ENCODE measurements around the gene CDK14. TPM values are rescaled to one million over a fixed set of nuclear protein-coding genes. Genes with fewer than 3 reads are reported as not detected.

The CDK14 gene
- polyA plus RNA-seq, 1 donor from 2014 or later: 25.1 TPM

GRCh38 chr7:90618876-90619275 is 22.8 kb downstream of the CDK14 start:
- no peak overlapping the region for H3K9ac ChIP-seq (ENCODE audit: low read length)
- H3K4me2 ChIP-seq (ENCODE audit: low read length): no peak overlapping the region
- no peaks in the 10 kb centered on the region for H3K9me2 ChIP-seq (ENCODE audit: insufficient read depth, low read length)
- H3K4me3 ChIP-seq (ENCODE audit: low read length): no peak overlapping the region
- H3K79me2 ChIP-seq (replicated peaks; ENCODE audit: insufficient read depth, low read length): peaks cover 6% of the 10 kb centered on the region
- no peaks in the 10 kb centered on the region for H3F3A ChIP-seq (ENCODE audit: insufficient read depth, low read length, poor library complexity, severe bottlenecking)
- H3K9me3 ChIP-seq (ENCODE audit: low read length): no peaks in the 10 kb centered on the region
- H3K27me3 ChIP-seq (ENCODE audit: insufficient read depth, low read depth, low read length): no peaks in the 10 kb centered on the region
- no peak overlapping the region for H3K27ac ChIP-seq (ENCODE audit: low read length)
- H4K20me1 ChIP-seq (ENCODE audit: insufficient read depth): no peaks in the 10 kb centered on the region
- H2AFZ ChIP-seq (ENCODE audit: low read depth, low read length): no peak overlapping the region
- H3K36me3 ChIP-seq (ENCODE audit: insufficient read depth, low read length): no peaks in the 10 kb centered on the region
- TF ChIP-seq TAF1 (IDR thresholded peaks at IDR 0.05; ENCODE audit: low read depth) (no peak), RAD21 (conservative IDR thresholded peaks at IDR 0.05) (no peak)

GRCh38 chr7:90621125-90621746 is 25.1 kb downstream of the CDK14 start:
- Histone ChIP-seq H4K20me1 (ENCODE audit: insufficient read depth) (no peaks in the 10 kb centered on the region), H3K4me2 (ENCODE audit: low read length) (no peak overlapping the region), H3K9me2 (ENCODE audit: insufficient read depth, low read length) (no peaks in the 10 kb centered on the region), H3K27ac (ENCODE audit: low read length) (no peak overlapping the region), H3F3A (ENCODE audit: insufficient read depth, low read length, poor library complexity, severe bottlenecking) (no peaks in the 10 kb centered on the region), H3K9ac (ENCODE audit: low read length) (no peak overlapping the region), H3K9me3 (ENCODE audit: low read length) (no peaks in the 10 kb centered on the region), H3K27me3 (ENCODE audit: insufficient read depth, low read depth, low read length) (no peaks in the 10 kb centered on the region), H3K4me3 (ENCODE audit: low read length) (no peak overlapping the region), H3K79me2 (replicated peaks; ENCODE audit: insufficient read depth, low read length) (no peaks in the 10 kb centered on the region), H3K36me3 (ENCODE audit: insufficient read depth, low read length) (no peaks in the 10 kb centered on the region), H2AFZ (ENCODE audit: low read depth, low read length) (no peak overlapping the region)
- TF ChIP-seq MXI1 (conservative IDR thresholded peaks at IDR 0.05; ENCODE audit: poor library complexity, severe bottlenecking) (no peak), EZH2 (IDR thresholded peaks at IDR 0.05; ENCODE audit: borderline replicate concordance, insufficient read depth, low read length, poor library complexity, severe bottlenecking) (no peak), SMC3 (conservative IDR thresholded peaks at IDR 0.05; ENCODE audit: poor library complexity) (no peak)
- TF ChIP-seq, protein P1, sequence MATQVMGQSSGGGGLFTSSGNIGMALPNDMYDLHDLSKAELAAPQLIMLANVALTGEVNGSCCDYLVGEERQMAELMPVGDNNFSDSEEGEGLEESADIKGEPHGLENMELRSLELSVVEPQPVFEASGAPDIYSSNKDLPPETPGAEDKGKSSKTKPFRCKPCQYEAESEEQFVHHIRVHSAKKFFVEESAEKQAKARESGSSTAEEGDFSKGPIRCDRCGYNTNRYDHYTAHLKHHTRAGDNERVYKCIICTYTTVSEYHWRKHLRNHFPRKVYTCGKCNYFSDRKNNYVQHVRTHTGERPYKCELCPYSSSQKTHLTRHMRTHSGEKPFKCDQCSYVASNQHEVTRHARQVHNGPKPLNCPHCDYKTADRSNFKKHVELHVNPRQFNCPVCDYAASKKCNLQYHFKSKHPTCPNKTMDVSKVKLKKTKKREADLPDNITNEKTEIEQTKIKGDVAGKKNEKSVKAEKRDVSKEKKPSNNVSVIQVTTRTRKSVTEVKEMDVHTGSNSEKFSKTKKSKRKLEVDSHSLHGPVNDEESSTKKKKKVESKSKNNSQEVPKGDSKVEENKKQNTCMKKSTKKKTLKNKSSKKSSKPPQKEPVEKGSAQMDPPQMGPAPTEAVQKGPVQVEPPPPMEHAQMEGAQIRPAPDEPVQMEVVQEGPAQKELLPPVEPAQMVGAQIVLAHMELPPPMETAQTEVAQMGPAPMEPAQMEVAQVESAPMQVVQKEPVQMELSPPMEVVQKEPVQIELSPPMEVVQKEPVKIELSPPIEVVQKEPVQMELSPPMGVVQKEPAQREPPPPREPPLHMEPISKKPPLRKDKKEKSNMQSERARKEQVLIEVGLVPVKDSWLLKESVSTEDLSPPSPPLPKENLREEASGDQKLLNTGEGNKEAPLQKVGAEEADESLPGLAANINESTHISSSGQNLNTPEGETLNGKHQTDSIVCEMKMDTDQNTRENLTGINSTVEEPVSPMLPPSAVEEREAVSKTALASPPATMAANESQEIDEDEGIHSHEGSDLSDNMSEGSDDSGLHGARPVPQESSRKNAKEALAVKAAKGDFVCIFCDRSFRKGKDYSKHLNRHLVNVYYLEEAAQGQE (IDR thresholded peaks at IDR 0.05; ENCODE audit: borderline replicate concordance): no peak

DNA sequence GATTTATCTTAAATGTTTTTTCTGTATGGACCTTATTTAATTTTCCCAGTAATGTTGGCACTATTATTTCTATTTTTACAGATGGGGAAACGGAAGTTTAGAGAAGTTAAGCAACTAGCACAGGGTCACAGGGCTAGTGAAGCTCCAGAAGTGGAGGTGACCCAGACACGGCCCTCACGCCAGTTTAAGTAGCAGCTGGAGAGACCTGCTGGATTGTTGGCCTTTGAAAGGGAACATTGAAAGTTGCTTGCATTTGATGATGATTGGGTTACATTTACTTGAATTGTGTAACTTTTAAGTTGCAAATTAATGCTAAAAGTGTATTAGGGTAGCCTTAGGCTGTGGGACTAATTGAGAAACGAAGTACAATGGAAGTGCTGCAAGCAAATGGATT is 25.6 kb downstream of the CDK14 start:
- Histone ChIP-seq H4K20me1 (ENCODE audit: insufficient read depth) (no peaks in the 10 kb centered on the region), H3K4me2 (ENCODE audit: low read length) (no peak overlapping the region), H3K27ac (ENCODE audit: low read length) (no peak overlapping the region), H3K9me3 (ENCODE audit: low read length) (no peaks in the 10 kb centered on the region), H3K4me3 (ENCODE audit: low read length) (no peak overlapping the region), H3F3A (ENCODE audit: insufficient read depth, low read length, poor library complexity, severe bottlenecking) (no peaks in the 10 kb centered on the region), H2AFZ (ENCODE audit: low read depth, low read length) (no peak overlapping the region), H3K27me3 (ENCODE audit: insufficient read depth, low read depth, low read length) (no peaks in the 10 kb centered on the region), H3K36me3 (ENCODE audit: insufficient read depth, low read length) (no peaks in the 10 kb centered on the region), H3K9ac (ENCODE audit: low read length) (no peak overlapping the region), H3K9me2 (ENCODE audit: insufficient read depth, low read length) (no peaks in the 10 kb centered on the region), H3K79me2 (replicated peaks; ENCODE audit: insufficient read depth, low read length) (no peaks in the 10 kb centered on the region)
- TF ChIP-seq MXI1 (conservative IDR thresholded peaks at IDR 0.05; ENCODE audit: poor library complexity, severe bottlenecking) (no peak), TAF1 (IDR thresholded peaks at IDR 0.05; ENCODE audit: low read depth) (no peak), EZH2 (IDR thresholded peaks at IDR 0.05; ENCODE audit: borderline replicate concordance, insufficient read depth, low read length, poor library complexity, severe bottlenecking) (no peak), EP300 (conservative IDR thresholded peaks at IDR 0.05; ENCODE audit: poor library complexity, severe bottlenecking) (no peak), POLR2AphosphoS5 (IDR thresholded peaks at IDR 0.05) (no peak), RAD21 (conservative IDR thresholded peaks at IDR 0.05) (no peak), SMC3 (conservative IDR thresholded peaks at IDR 0.05; ENCODE audit: poor library complexity) (no peak)
- TF ChIP-seq, protein P1 (IDR thresholded peaks at IDR 0.05; ENCODE audit: borderline replicate concordance): no peak
- TF ChIP-seq, protein P2, sequence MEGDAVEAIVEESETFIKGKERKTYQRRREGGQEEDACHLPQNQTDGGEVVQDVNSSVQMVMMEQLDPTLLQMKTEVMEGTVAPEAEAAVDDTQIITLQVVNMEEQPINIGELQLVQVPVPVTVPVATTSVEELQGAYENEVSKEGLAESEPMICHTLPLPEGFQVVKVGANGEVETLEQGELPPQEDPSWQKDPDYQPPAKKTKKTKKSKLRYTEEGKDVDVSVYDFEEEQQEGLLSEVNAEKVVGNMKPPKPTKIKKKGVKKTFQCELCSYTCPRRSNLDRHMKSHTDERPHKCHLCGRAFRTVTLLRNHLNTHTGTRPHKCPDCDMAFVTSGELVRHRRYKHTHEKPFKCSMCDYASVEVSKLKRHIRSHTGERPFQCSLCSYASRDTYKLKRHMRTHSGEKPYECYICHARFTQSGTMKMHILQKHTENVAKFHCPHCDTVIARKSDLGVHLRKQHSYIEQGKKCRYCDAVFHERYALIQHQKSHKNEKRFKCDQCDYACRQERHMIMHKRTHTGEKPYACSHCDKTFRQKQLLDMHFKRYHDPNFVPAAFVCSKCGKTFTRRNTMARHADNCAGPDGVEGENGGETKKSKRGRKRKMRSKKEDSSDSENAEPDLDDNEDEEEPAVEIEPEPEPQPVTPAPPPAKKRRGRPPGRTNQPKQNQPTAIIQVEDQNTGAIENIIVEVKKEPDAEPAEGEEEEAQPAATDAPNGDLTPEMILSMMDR (IDR thresholded peaks at IDR 0.05; ENCODE audit: poor library complexity, severe bottlenecking): no peak
